Parathyroid adenoma (tissue), 2 donors: ENCODE measurements around the gene POU6F2.

Experiments used
- H2AFZ ChIP-seq: fragments of 300-600 bp; sonication (generic); one replicate; pipeline ENCODE4 v1.7.0; 2017; ENCODE audit warnings: antibody characterized with exemption, mild to moderate bottlenecking
- H3K27ac ChIP-seq: fragments of 300-600 bp; sonication (generic); one replicate; pipeline ENCODE4 v1.7.0; 2017
- H3K27me3 ChIP-seq: fragments of 300-600 bp; sonication (generic); one replicate; pipeline ENCODE4 v1.7.0; 2017; ENCODE audit warnings: low read length; ENCODE audit not compliant: control insufficient read depth, insufficient read depth
- H3K36me3 ChIP-seq: fragments of 300-600 bp; sonication (generic); one replicate; pipeline ENCODE4 v1.7.0; 2017; ENCODE audit warnings: low read length; ENCODE audit not compliant: control insufficient read depth, insufficient read depth
- H3K4me1 ChIP-seq: fragments of 300-600 bp; sonication (generic); one replicate; pipeline ENCODE4 v1.7.0; 2017; ENCODE audit warnings: control low read depth
- H3K4me2 ChIP-seq: fragments of 300-600 bp; sonication (generic); one replicate; pipeline ENCODE4 v1.7.0; 2017; ENCODE audit warnings: low read length
- H3K4me3 ChIP-seq: fragments of 300-600 bp; sonication (generic); one replicate; pipeline ENCODE4 v1.7.0; 2017; ENCODE audit warnings: low read depth, low read length
- H3K79me2 ChIP-seq: fragments of 300-600 bp; sonication (generic); one replicate; pipeline ENCODE4 v1.7.0; 2017; ENCODE audit warnings: control low read depth
- H3K9ac ChIP-seq: fragments of 300-600 bp; sonication (generic); one replicate; pipeline ENCODE4 v1.7.0; 2017; ENCODE audit warnings: mild to moderate bottlenecking
- H3K9me3 ChIP-seq: fragments of 300-600 bp; sonication (generic); one replicate; pipeline ENCODE4 v1.7.0; 2017; ENCODE audit warnings: low read length; ENCODE audit not compliant: control insufficient read depth
- TF ChIP-seq, protein P1 (sequence below): fragments of 300-600 bp; sonication (generic); IDR thresholded peaks from one replicate; pipeline ENCODE4 v1.7.0; 2017; ENCODE audit warnings: antibody characterized with exemption, mild to moderate bottlenecking
- donor health status: primary hyperparathyroidism.

Gene POU6F2

DNA sequence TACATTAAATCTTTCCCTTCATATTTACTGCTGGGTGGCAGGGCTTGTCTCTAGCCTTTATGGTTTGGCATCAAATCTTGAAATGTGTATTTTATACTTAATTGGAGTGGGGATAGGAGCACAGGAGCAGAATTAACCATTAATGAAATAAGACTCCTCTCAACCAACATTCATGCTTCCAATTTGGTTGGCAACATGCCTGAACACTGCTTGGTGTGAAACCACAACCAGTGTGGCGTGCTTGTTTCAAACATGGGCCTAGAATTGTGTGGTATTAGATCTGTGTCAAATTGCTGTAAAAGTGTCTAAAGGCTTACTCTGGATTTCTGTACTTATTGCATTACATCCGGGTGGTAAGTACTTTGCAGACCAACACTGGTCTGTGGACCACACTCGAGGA lies 43.7 kb upstream of the POU6F2 start:
- no peaks in the 10 kb centered on the region for H3K27me3 ChIP-seq
- H3K4me2 ChIP-seq = no peak overlapping the region
- H3K4me1 ChIP-seq = no peaks in the 10 kb centered on the region
- H3K27ac ChIP-seq = no peak overlapping the region
- no peak overlapping the region for H2AFZ ChIP-seq
- no peaks in the 10 kb centered on the region for H3K9me3 ChIP-seq
- no peak overlapping the region for H3K4me3 ChIP-seq
- no peak overlapping the region for H3K9ac ChIP-seq
- H3K79me2 ChIP-seq = no peaks in the 10 kb centered on the region
- TF ChIP-seq, protein P1, sequence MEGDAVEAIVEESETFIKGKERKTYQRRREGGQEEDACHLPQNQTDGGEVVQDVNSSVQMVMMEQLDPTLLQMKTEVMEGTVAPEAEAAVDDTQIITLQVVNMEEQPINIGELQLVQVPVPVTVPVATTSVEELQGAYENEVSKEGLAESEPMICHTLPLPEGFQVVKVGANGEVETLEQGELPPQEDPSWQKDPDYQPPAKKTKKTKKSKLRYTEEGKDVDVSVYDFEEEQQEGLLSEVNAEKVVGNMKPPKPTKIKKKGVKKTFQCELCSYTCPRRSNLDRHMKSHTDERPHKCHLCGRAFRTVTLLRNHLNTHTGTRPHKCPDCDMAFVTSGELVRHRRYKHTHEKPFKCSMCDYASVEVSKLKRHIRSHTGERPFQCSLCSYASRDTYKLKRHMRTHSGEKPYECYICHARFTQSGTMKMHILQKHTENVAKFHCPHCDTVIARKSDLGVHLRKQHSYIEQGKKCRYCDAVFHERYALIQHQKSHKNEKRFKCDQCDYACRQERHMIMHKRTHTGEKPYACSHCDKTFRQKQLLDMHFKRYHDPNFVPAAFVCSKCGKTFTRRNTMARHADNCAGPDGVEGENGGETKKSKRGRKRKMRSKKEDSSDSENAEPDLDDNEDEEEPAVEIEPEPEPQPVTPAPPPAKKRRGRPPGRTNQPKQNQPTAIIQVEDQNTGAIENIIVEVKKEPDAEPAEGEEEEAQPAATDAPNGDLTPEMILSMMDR = no peak
- H3K36me3 ChIP-seq = no peaks in the 10 kb centered on the region

DNA sequence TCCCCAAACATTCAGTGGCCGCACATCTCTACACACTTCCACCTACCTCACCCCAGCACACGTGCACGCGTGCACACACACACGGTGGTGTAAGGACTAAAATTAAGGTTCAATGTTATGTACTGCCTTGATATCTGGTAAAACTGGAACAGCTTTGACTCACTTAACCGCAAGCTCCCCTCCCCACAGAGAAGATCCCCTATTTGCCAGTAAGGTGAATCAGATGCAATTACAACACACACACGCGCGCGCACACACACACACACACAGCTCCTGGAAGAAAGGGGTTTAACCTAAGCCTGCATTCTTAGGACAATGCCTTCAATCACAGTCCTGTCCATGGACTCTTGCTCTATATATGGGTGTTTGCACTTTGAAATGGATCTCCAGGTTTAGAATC lies 43.2 kb upstream of the POU6F2 start:
- Histone ChIP-seq H3K27ac (no peak overlapping the region), H3K4me1 (no peaks in the 10 kb centered on the region), H3K4me3 (no peak overlapping the region), H3K36me3 (no peaks in the 10 kb centered on the region), H2AFZ (no peak overlapping the region), H3K9ac (no peak overlapping the region), H3K27me3 (no peaks in the 10 kb centered on the region), H3K4me2 (no peak overlapping the region), H3K79me2 (no peaks in the 10 kb centered on the region), H3K9me3 (no peaks in the 10 kb centered on the region)
- TF ChIP-seq, protein P1 = no peak

DNA sequence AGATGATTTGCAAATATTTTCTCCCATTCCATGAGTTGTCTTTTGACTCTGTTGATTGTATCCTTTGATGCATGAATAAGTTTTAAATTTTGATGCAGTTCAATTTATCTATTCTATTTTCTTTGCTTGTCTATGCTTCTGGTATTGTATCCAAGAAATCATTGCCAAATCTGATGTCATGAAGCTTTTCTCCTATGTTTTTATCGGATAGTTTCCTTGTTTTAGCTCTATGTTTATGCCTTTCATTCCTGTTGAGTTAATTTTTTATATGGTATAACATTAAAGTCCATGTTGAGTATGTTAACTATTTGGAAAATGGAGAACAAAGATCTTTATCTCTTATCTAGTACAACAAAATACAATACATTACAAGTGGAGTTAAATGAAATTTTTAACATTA lies 41.1 kb upstream of the POU6F2 start:
- H3K4me3 ChIP-seq = no peak overlapping the region
- no peaks in the 10 kb centered on the region for H3K27me3 ChIP-seq
- no peak overlapping the region for H3K4me2 ChIP-seq
- H3K36me3 ChIP-seq = no peaks in the 10 kb centered on the region
- TF ChIP-seq, protein P1 = no peak
- H2AFZ ChIP-seq = no peak overlapping the region
- H3K27ac ChIP-seq = no peak overlapping the region
- H3K9ac ChIP-seq = no peak overlapping the region
- no peaks in the 10 kb centered on the region for H3K4me1 ChIP-seq
- H3K9me3 ChIP-seq = no peaks in the 10 kb centered on the region
- H3K79me2 ChIP-seq = no peaks in the 10 kb centered on the region

DNA sequence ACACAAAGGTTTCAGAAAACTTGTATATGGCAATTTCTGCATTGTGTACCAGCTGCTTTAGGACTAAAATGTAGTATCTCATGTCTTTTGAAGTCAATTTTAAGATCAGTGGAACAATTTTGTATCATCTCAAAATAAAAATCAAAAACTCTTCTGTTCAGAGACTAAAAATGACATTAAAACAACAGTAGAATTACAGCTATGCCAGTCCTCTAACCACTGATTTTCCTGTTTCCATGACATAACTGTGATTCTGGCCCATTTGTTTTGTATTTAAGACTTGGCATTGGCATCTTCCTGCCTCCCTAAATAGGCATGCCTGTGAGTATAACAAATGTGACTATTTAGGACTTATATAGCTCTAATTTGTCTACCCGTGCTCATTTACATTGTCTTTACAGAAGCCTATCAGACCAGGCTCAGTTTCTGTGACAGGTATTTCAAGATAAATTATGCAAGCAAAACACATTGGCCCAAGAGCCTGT lies 39.7 kb upstream of the POU6F2 start:
- Histone ChIP-seq H3K27ac (no peak overlapping the region), H3K79me2 (no peaks in the 10 kb centered on the region), H3K9me3 (no peaks in the 10 kb centered on the region), H3K4me2 (no peak overlapping the region), H3K4me1 (no peaks in the 10 kb centered on the region), H2AFZ (no peak overlapping the region), H3K27me3 (no peaks in the 10 kb centered on the region), H3K4me3 (no peak overlapping the region), H3K36me3 (no peaks in the 10 kb centered on the region), H3K9ac (no peak overlapping the region)
- TF ChIP-seq, protein P1 = no peak

DNA sequence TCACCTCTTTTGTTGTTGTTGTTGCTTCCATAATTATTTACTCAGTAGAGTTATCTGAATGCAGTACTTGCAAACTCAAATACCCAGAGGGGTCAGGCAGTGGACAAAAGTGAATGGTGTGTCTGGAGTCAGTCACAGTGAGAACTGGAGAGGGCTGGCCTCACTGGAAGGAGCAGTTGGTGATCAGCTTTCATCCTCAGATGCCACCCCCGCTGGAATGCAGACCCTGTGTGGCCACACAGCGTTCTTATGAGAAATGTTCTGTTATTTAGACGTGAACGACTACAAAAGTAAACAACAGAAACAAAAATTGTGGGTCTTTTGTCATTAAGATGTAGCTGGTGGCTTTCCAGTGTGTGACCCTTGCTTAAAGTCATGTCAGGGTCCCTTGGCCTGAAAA lies 39.1 kb upstream of the POU6F2 start:
- no peak overlapping the region for H3K4me2 ChIP-seq
- TF ChIP-seq, protein P1 = no peak
- no peak overlapping the region for H2AFZ ChIP-seq
- no peaks in the 10 kb centered on the region for H3K9me3 ChIP-seq
- H3K27ac ChIP-seq = no peak overlapping the region
- H3K79me2 ChIP-seq = no peaks in the 10 kb centered on the region
- no peaks in the 10 kb centered on the region for H3K27me3 ChIP-seq
- no peak overlapping the region for H3K9ac ChIP-seq
- H3K36me3 ChIP-seq = no peaks in the 10 kb centered on the region
- H3K4me3 ChIP-seq = no peak overlapping the region
- H3K4me1 ChIP-seq = no peaks in the 10 kb centered on the region
